ENCODE results near the gene ZNF669. TPM values are rescaled to one million over a fixed set of nuclear protein-coding genes. Genes with fewer than 3 reads are reported as not detected.

The ZNF669 gene
- total and polyA plus RNA-seq, 7 donors = 1.3 to 3.7 (median 2.7) TPM

DNA sequence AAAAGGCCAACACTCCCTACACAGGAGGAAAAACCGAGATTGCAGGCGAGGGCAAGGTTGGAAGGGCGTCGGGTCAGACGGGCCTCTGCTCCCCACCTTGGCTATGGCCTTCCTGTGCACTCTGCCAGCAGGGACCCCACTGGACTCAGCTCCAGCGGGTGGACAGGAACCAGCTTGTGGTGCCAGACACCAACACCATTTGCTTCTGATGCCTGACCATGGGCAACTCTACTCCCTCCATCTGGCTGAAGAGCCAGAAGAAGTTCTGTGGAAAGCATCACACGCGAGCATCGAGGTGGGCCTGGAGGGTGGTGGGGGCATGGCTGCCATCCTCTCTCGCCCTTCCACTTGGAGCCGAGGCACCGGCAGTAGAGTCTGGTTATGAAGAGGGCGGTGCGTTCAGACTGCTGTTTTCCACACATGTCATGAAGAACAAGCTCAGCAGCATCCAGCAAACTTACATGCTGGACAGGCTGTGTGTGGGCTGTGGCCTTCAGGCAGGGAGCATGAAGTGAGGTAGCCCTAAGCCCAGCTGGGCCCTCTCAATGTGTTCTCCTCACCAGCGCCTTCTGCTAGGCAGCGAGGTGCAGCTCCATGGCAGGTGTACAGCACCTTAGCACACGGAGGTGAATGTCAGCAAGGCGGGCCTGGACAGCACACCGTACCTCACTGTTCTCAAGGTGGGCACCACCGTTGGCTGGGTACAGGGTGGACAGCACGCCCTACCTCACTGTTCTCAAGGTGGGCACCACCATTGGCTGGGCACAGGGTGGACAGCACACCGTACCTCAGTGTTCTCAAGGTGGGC, 15.6 kb upstream of the ZNF669 start:
- Histone ChIP-seq H3K27ac (no peak overlapping the region), H3K4me1 (no peaks in the 10 kb centered on the region), H3K4me3 (no peak overlapping the region), H3K9me3 (peaks cover 4% of the 10 kb centered on the region), H3K27me3 (ENCODE audit: insufficient read depth in 3 of 3, low read length in 2 of 3) (no peaks in the 10 kb centered on the region), H3K36me3 (ENCODE audit: insufficient read depth in 1 of 2, low read depth in 1 of 2) (no peaks in the 10 kb centered on the region)
- intact Hi-C loops (cut with DNase I) = loop anchor here in 1 of 2 donors (10.0 kb wide), 1 partner anchor 215 kb away; the partner anchor contains the start of gene ZNF496
- TF ChIP-seq, protein P1, sequence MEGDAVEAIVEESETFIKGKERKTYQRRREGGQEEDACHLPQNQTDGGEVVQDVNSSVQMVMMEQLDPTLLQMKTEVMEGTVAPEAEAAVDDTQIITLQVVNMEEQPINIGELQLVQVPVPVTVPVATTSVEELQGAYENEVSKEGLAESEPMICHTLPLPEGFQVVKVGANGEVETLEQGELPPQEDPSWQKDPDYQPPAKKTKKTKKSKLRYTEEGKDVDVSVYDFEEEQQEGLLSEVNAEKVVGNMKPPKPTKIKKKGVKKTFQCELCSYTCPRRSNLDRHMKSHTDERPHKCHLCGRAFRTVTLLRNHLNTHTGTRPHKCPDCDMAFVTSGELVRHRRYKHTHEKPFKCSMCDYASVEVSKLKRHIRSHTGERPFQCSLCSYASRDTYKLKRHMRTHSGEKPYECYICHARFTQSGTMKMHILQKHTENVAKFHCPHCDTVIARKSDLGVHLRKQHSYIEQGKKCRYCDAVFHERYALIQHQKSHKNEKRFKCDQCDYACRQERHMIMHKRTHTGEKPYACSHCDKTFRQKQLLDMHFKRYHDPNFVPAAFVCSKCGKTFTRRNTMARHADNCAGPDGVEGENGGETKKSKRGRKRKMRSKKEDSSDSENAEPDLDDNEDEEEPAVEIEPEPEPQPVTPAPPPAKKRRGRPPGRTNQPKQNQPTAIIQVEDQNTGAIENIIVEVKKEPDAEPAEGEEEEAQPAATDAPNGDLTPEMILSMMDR (IDR thresholded peaks at IDR 0.05) = no peak
- no peak for DNase-seq
- no peak for ATAC-seq
- 89 to 93% (median 90%) methylated on average over 22 of the region's 22 CpGs for whole genome bisulfite sequencing, 3 donors

DNA sequence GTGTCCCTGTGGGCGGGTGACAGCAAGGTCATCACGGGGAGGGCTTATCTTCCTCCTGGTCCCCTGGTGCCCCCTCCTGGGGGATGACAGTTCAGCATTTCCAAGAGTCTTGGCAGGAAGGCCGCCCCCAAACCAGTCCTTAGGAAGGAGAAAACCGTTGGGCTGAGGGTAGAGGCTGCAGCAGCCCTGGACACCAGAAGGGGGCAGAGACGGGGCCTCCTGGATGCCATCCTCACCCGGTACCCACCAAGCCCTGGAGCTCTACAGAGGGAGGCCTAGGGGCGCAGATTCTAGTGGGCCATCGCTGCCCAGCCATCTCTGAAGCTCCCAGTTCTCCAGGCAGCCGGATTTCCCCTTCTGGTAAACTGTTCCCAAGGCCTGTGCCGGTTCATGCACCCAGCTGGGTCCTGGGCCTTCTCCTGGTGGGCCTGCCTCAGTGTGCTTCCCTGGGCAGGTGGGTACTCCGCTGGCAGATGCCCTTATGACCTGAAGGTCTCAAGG, 14.8 kb upstream of the ZNF669 start:
- Histone ChIP-seq H3K36me3 (ENCODE audit: insufficient read depth in 1 of 2, low read depth in 1 of 2) (no peaks in the 10 kb centered on the region), H3K27me3 (ENCODE audit: insufficient read depth in 3 of 3, low read length in 2 of 3) (no peaks in the 10 kb centered on the region)
- 59 to 79% (median 72%) methylated on average over 8 to 11 of the region's 11 CpGs for WGBS, 3 donors

DNA sequence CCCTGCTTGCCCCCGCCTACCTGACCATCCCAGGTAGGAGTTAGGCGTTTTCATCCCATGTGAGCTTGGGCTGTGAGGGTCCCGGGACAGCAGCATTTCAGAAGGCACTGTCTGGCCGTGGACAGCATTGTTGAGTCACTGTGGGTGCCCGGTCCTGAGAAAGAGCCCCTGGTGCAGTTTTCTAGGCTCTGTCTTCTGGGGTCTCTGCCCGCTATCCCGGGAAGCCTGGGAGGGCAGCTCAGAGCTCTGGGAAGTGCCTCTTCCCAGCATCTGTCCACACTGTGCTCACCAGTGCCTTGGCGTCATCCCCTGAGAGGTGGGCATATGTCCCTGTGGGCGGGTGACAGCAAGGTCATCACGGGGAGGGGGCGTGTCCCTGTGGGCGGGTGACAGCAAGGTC, 11.4 kb upstream of the ZNF669 start:
- ATAC-seq = no peak
- Histone ChIP-seq H3K9me3 (no peaks in the 10 kb centered on the region), H3K4me1 (no peaks in the 10 kb centered on the region), H3K27me3 (ENCODE audit: insufficient read depth in 3 of 3, low read length in 2 of 3) (no peaks in the 10 kb centered on the region), H3K27ac (no peak overlapping the region), H3K4me3 (no peak overlapping the region), H3K36me3 (ENCODE audit: insufficient read depth in 1 of 2, low read depth in 1 of 2) (no peaks in the 10 kb centered on the region)
- TF ChIP-seq, protein P1 (IDR thresholded peaks at IDR 0.05) = no peak
- 64 to 85% (median 83%) methylated on average over 9 to 12 of the region's 12 CpGs for WGBS, 3 donors
- intact Hi-C loops (cut with DNase I) = loop anchor here in 1 of 2 donors (10.0 kb wide), 1 partner anchor 219 kb away; the partner anchor contains the start of gene ZNF496
- no peak for DNase-seq

More for the DNA sequence above, 14.8 kb upstream of the ZNF669 start:
- no peaks in the 10 kb centered on the region for H3K4me1 ChIP-seq
- ATAC-seq (peak in 1 of 4 donors; percentile 37), DNase-seq (no peak)
- H3K9me3 ChIP-seq = peaks cover 4% of the 10 kb centered on the region
- TF ChIP-seq, protein P1 (IDR thresholded peaks at IDR 0.05) = no peak
- intact Hi-C loops (cut with DNase I) = loop anchor here in 1 of 2 donors (10.0 kb wide), 1 partner anchor 216 kb away; the partner anchor contains the start of gene ZNF496
- H3K4me3 ChIP-seq = no peak overlapping the region
- no peak overlapping the region for H3K27ac ChIP-seq

DNA sequence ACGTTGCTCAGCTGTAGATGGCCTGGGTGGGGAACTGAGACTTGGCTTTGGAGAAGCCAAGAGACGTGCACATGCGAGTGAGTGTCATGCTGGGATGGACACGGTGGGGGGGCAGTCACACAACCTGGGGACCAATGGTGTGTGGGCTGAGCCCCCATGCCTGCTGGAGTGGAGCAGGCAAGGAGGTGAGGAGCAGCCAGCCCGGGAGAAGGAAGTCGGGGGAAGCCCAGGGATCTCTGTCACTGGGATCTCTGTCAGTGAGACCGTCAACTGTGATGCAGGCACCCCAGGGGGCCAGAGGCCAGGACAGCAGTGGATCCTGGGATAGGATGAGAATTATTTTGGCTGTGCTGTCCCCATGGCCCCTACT, 11.0 kb upstream of the ZNF669 start:
- TF ChIP-seq, protein P1 (IDR thresholded peaks at IDR 0.05) = no peak
- WGBS, 3 donors = 57 to 62% (median 59%) methylated on average over 6 to 7 of the region's 7 CpGs
- Histone ChIP-seq H3K4me1 (no peaks in the 10 kb centered on the region), H3K27me3 (ENCODE audit: insufficient read depth in 3 of 3, low read length in 2 of 3) (no peaks in the 10 kb centered on the region), H3K27ac (no peak overlapping the region), H3K9me3 (no peaks in the 10 kb centered on the region), H3K36me3 (ENCODE audit: insufficient read depth in 1 of 2, low read depth in 1 of 2) (no peaks in the 10 kb centered on the region), H3K4me3 (no peak overlapping the region)
- no peak for ATAC-seq
- intact Hi-C loops (cut with DNase I) = loop anchor here in 1 of 2 donors (10.0 kb wide), 1 partner anchor 220 kb away; the partner anchor contains the start of gene ZNF496
- DNase-seq = no peak
